GM23338 (cell line): ENCODE measurements around the gene NCK2. TPM values are rescaled to one million over a fixed set of nuclear protein-coding genes. Genes with fewer than 3 reads are reported as not detected.

Source experiments
- ATAC-seq: fragments of 200-7000 bp; cut with Tn5 transposase; 3 replicates; pipeline ENCODE4 v1.9.1; 2020
- DNase-seq: peaks from one replicate; pipeline ENCODE4 v3.0.0-alpha.2; 2015; ENCODE audit warnings: low spot score
- H2AFZ ChIP-seq: fragments of 200-600 bp; sonication (generic); 2 replicates; pipeline ENCODE4 v1.8.0; 2016; ENCODE audit warnings: antibody characterized with exemption, mild to moderate bottlenecking, moderate library complexity
- H3F3A ChIP-seq: fragments of 200-600 bp; sonication (generic); replicated peaks from 2 replicates; pipeline ENCODE4 v1.8.0; 2017; ENCODE audit warnings: antibody characterized with exemption, mixed run types, low read depth
- H3K27ac ChIP-seq: fragments of 200-600 bp; sonication (generic); 2 replicates; pipeline ENCODE4 v1.6.1; 2016; ENCODE audit warnings: low read depth
- H3K27me3 ChIP-seq: fragments of 200-600 bp; sonication (generic); 2 replicates; pipeline ENCODE4 v1.8.0; 2016; ENCODE audit warnings: mild to moderate bottlenecking, mixed run types, moderate library complexity; ENCODE audit not compliant: insufficient read depth
- H3K36me3 ChIP-seq: fragments of 200-600 bp; sonication (generic); 2 replicates; pipeline ENCODE4 v1.8.0; 2016; ENCODE audit warnings: mild to moderate bottlenecking; ENCODE audit not compliant: insufficient read depth
- H3K4me1 ChIP-seq: fragments of 200-600 bp; sonication (generic); 2 replicates; pipeline ENCODE4 v1.8.0; 2016; ENCODE audit warnings: mild to moderate bottlenecking, moderate library complexity; ENCODE audit not compliant: insufficient read depth
- H3K4me2 ChIP-seq: fragments of 200-600 bp; sonication (generic); 2 replicates; pipeline ENCODE4 v1.7.1; 2017; ENCODE audit warnings: mixed run types
- H3K4me3 ChIP-seq: fragments of 200-600 bp; sonication (generic); 2 replicates; pipeline ENCODE4 v1.6.1; 2016; ENCODE audit warnings: mixed run types
- H3K79me2 ChIP-seq: fragments of 200-600 bp; sonication (generic); replicated peaks from 2 replicates; pipeline ENCODE4 v1.8.0; 2017; ENCODE audit warnings: mild to moderate bottlenecking; ENCODE audit not compliant: insufficient read depth
- H3K9me2 ChIP-seq: fragments of 200-600 bp; sonication (generic); 2 replicates; pipeline ENCODE4 v1.8.0; 2017; ENCODE audit not compliant: insufficient read depth
- H4K20me1 ChIP-seq: fragments of 200-600 bp; sonication (generic); replicated peaks from 2 replicates; pipeline ENCODE4 v1.8.0; 2017; ENCODE audit warnings: mild to moderate bottlenecking; ENCODE audit not compliant: insufficient read depth
- H3K27ac Mint-ChIP-seq: 2 replicates; pipeline ENCODE4 v1.8.0; 2020; ENCODE audit warnings: inconsistent platforms, mild to moderate bottlenecking, moderate library complexity, mixed read lengths
- H3K27me3 Mint-ChIP-seq: 3 replicates; pipeline ENCODE4 v1.8.0; 2022; ENCODE audit warnings: low read depth, mild to moderate bottlenecking, moderate library complexity, mixed read lengths, inconsistent platforms; ENCODE audit not compliant: insufficient read depth, poor library complexity
- H3K36me3 Mint-ChIP-seq: 3 replicates; pipeline ENCODE4 v1.8.0; 2021; ENCODE audit warnings: low read depth, mild to moderate bottlenecking, inconsistent platforms, moderate library complexity, mixed read lengths
- H3K4me1 Mint-ChIP-seq: 3 replicates; pipeline ENCODE4 v1.8.0; 2020; ENCODE audit warnings: mild to moderate bottlenecking, inconsistent platforms, mixed read lengths
- H3K4me3 Mint-ChIP-seq: 3 replicates; pipeline ENCODE4 v1.8.0; 2021; ENCODE audit warnings: moderate library complexity, mild to moderate bottlenecking, inconsistent platforms, mixed read lengths
- H3K9me3 Mint-ChIP-seq: 3 replicates; pipeline ENCODE4 v1.8.0; 2020; ENCODE audit warnings: moderate library complexity, mild to moderate bottlenecking, inconsistent platforms, mixed read lengths
- CREB1 ChIP-seq: fragments of 250-450 bp; sonication (Bioruptor Pico); IDR thresholded peaks from 2 replicates; pipeline ENCODE4 v1.5.0; 2020; ENCODE audit warnings: low read depth, mild to moderate bottlenecking, moderate library complexity
- EZH2 ChIP-seq: fragments of 200-600 bp; sonication (generic); IDR thresholded peaks from one replicate; pipeline ENCODE4 v1.8.0; 2017; ENCODE audit warnings: antibody characterized with exemption, mild to moderate bottlenecking, low read depth; ENCODE audit not compliant: unreplicated experiment
- EZH2phosphoT487 ChIP-seq: fragments of 200-600 bp; sonication (generic); IDR thresholded peaks from one replicate; pipeline ENCODE4 v1.8.1; 2018; ENCODE audit warnings: antibody characterized with exemption; ENCODE audit not compliant: unreplicated experiment
- JUNB ChIP-seq: IDR thresholded peaks from one replicate; pipeline ENCODE4 v1.6.1; 2016; ENCODE audit warnings: antibody characterized with exemption; ENCODE audit not compliant: unreplicated experiment
- NANOG ChIP-seq: IDR thresholded peaks from 2 replicates; pipeline ENCODE4 v1.6.1; 2016; ENCODE audit warnings: antibody characterized with exemption, borderline replicate concordance
- POLR2AphosphoS5 ChIP-seq: IDR thresholded peaks from 2 replicates; pipeline ENCODE4 v1.6.1; 2016; ENCODE audit warnings: antibody characterized with exemption, low read depth
- STAT1 ChIP-seq: IDR thresholded peaks from one replicate; pipeline ENCODE4 v1.6.1; 2016; ENCODE audit warnings: antibody characterized with exemption; ENCODE audit not compliant: unreplicated experiment
- ZNF114 ChIP-seq: fragments of 250-450 bp; sonication (Bioruptor Pico); IDR thresholded peaks from 2 replicates; pipeline ENCODE4 v1.5.0; 2020; ENCODE audit warnings: mild to moderate bottlenecking, moderate library complexity
- ZNF331 ChIP-seq: fragments of 250-450 bp; sonication (Bioruptor Pico); IDR thresholded peaks from 2 replicates; pipeline ENCODE4 v1.5.0; 2020; ENCODE audit warnings: low read depth, mild to moderate bottlenecking, moderate library complexity
- polyA plus RNA-seq: library from polyadenylated mRNA; unstranded; fragments of >200 nt; fragmentation: Nextera tagmentation; extraction: Ambion mirVana; gene quantifications from 2 replicates; pipeline ENCODE4 v1.2.1, GENCODE V29; 2016
- total RNA-seq: library from RNA; depleted of rRNA; stranded (reverse); fragments of >200 nt; shearing (Covaris generic); gene quantifications from 2 replicates; pipeline ENCODE4 v1.2.3, GENCODE V29; 2014
- TF ChIP-seq, protein P1 (sequence below), 2 experiments: fragments of 200-600 bp in 1 of 2; sonication (generic) in 1 of 2; conservative IDR thresholded peaks; 2 replicates each; pipeline versions ENCODE4 v1.5.1 to v1.6.1; 2016 to 2017; ENCODE audit warnings: antibody characterized with exemption in 2 of 2, low read depth in 2 of 2, mild to moderate bottlenecking in 2 of 2, moderate library complexity in 1 of 2
- TF ChIP-seq, protein P2 (sequence below): IDR thresholded peaks from one replicate; pipeline ENCODE4 v1.6.1; 2018; ENCODE audit warnings: antibody characterized with exemption; ENCODE audit not compliant: unreplicated experiment
- TF ChIP-seq, protein P3 (sequence below): IDR thresholded peaks from 2 replicates; pipeline ENCODE4 v1.6.1; 2016; ENCODE audit warnings: antibody characterized with exemption
- TF ChIP-seq, protein P4 (sequence below): fragments of 250-450 bp; sonication (Bioruptor Pico); IDR thresholded peaks from 2 replicates; pipeline ENCODE4 v1.5.0; 2020; ENCODE audit warnings: mild to moderate bottlenecking, moderate library complexity

The NCK2 gene
- total and polyA plus RNA-seq, 2 experiments from 2014 or later = 26.9 to 59.9 TPM

DNA sequence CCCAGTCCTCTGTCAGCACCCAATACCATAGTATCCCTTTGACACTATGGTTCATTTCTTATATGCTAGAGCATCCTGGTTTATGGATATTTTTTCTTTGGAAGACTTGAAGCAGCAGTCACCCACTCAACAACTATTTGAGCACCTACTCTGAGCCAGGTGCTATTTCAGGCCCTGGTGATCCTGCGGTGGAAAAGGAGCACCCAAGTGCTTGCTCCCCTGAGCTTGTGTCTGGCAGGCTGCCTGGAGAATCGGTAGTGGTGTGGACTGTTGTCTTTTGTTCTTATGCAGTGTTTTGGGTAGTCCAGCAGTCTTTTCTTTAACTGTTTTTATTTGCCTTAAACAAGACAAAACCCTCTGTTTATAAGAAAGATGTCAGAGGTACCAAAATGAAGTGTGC is 28.9 kb downstream of the NCK2 start:
- H3K9me3 Mint-ChIP-seq = no peaks in the 10 kb centered on the region
- no peaks in the 10 kb centered on the region for H3K36me3 ChIP-seq
- H3K27me3 ChIP-seq = no peaks in the 10 kb centered on the region
- no peak overlapping the region; the same call in 2 of the 3 replicates for H3K4me3 Mint-ChIP-seq
- peaks cover 99% of the 10 kb centered on the region for H3K79me2 ChIP-seq
- no peaks in the 10 kb centered on the region; the same call in 2 of the 3 replicates for H3K36me3 Mint-ChIP-seq
- H3F3A ChIP-seq = no peaks in the 10 kb centered on the region
- H3K27ac Mint-ChIP-seq = no peak overlapping the region
- H3K27ac ChIP-seq = no peak overlapping the region
- no peak overlapping the region for H2AFZ ChIP-seq
- DNase-seq (no peak), ATAC-seq (no peak)
- no peaks in the 10 kb centered on the region for H3K9me2 ChIP-seq
- peaks cover 48% of the 10 kb centered on the region for H4K20me1 ChIP-seq
- no peak for TF ChIP-seq ZNF331 (CRISPR knock-in tag)
- no peak for TF ChIP-seq CREB1 (CRISPR knock-in tag)
- TF ChIP-seq STAT1 = no peak
- TF ChIP-seq, protein P1, sequence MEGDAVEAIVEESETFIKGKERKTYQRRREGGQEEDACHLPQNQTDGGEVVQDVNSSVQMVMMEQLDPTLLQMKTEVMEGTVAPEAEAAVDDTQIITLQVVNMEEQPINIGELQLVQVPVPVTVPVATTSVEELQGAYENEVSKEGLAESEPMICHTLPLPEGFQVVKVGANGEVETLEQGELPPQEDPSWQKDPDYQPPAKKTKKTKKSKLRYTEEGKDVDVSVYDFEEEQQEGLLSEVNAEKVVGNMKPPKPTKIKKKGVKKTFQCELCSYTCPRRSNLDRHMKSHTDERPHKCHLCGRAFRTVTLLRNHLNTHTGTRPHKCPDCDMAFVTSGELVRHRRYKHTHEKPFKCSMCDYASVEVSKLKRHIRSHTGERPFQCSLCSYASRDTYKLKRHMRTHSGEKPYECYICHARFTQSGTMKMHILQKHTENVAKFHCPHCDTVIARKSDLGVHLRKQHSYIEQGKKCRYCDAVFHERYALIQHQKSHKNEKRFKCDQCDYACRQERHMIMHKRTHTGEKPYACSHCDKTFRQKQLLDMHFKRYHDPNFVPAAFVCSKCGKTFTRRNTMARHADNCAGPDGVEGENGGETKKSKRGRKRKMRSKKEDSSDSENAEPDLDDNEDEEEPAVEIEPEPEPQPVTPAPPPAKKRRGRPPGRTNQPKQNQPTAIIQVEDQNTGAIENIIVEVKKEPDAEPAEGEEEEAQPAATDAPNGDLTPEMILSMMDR (conservative IDR thresholded peaks at IDR 0.05; ENCODE audit: low read depth in 2 of 2) = no peak
- TF ChIP-seq NANOG = no peak
- no peak for TF ChIP-seq EZH2
- TF ChIP-seq, protein P2, sequence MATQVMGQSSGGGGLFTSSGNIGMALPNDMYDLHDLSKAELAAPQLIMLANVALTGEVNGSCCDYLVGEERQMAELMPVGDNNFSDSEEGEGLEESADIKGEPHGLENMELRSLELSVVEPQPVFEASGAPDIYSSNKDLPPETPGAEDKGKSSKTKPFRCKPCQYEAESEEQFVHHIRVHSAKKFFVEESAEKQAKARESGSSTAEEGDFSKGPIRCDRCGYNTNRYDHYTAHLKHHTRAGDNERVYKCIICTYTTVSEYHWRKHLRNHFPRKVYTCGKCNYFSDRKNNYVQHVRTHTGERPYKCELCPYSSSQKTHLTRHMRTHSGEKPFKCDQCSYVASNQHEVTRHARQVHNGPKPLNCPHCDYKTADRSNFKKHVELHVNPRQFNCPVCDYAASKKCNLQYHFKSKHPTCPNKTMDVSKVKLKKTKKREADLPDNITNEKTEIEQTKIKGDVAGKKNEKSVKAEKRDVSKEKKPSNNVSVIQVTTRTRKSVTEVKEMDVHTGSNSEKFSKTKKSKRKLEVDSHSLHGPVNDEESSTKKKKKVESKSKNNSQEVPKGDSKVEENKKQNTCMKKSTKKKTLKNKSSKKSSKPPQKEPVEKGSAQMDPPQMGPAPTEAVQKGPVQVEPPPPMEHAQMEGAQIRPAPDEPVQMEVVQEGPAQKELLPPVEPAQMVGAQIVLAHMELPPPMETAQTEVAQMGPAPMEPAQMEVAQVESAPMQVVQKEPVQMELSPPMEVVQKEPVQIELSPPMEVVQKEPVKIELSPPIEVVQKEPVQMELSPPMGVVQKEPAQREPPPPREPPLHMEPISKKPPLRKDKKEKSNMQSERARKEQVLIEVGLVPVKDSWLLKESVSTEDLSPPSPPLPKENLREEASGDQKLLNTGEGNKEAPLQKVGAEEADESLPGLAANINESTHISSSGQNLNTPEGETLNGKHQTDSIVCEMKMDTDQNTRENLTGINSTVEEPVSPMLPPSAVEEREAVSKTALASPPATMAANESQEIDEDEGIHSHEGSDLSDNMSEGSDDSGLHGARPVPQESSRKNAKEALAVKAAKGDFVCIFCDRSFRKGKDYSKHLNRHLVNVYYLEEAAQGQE = no peak
- TF ChIP-seq POLR2AphosphoS5 = no peak
- TF ChIP-seq, protein P3, sequence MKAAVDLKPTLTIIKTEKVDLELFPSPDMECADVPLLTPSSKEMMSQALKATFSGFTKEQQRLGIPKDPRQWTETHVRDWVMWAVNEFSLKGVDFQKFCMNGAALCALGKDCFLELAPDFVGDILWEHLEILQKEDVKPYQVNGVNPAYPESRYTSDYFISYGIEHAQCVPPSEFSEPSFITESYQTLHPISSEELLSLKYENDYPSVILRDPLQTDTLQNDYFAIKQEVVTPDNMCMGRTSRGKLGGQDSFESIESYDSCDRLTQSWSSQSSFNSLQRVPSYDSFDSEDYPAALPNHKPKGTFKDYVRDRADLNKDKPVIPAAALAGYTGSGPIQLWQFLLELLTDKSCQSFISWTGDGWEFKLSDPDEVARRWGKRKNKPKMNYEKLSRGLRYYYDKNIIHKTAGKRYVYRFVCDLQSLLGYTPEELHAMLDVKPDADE = no peak
- no peak for TF ChIP-seq JUNB
- TF ChIP-seq, protein P4, sequence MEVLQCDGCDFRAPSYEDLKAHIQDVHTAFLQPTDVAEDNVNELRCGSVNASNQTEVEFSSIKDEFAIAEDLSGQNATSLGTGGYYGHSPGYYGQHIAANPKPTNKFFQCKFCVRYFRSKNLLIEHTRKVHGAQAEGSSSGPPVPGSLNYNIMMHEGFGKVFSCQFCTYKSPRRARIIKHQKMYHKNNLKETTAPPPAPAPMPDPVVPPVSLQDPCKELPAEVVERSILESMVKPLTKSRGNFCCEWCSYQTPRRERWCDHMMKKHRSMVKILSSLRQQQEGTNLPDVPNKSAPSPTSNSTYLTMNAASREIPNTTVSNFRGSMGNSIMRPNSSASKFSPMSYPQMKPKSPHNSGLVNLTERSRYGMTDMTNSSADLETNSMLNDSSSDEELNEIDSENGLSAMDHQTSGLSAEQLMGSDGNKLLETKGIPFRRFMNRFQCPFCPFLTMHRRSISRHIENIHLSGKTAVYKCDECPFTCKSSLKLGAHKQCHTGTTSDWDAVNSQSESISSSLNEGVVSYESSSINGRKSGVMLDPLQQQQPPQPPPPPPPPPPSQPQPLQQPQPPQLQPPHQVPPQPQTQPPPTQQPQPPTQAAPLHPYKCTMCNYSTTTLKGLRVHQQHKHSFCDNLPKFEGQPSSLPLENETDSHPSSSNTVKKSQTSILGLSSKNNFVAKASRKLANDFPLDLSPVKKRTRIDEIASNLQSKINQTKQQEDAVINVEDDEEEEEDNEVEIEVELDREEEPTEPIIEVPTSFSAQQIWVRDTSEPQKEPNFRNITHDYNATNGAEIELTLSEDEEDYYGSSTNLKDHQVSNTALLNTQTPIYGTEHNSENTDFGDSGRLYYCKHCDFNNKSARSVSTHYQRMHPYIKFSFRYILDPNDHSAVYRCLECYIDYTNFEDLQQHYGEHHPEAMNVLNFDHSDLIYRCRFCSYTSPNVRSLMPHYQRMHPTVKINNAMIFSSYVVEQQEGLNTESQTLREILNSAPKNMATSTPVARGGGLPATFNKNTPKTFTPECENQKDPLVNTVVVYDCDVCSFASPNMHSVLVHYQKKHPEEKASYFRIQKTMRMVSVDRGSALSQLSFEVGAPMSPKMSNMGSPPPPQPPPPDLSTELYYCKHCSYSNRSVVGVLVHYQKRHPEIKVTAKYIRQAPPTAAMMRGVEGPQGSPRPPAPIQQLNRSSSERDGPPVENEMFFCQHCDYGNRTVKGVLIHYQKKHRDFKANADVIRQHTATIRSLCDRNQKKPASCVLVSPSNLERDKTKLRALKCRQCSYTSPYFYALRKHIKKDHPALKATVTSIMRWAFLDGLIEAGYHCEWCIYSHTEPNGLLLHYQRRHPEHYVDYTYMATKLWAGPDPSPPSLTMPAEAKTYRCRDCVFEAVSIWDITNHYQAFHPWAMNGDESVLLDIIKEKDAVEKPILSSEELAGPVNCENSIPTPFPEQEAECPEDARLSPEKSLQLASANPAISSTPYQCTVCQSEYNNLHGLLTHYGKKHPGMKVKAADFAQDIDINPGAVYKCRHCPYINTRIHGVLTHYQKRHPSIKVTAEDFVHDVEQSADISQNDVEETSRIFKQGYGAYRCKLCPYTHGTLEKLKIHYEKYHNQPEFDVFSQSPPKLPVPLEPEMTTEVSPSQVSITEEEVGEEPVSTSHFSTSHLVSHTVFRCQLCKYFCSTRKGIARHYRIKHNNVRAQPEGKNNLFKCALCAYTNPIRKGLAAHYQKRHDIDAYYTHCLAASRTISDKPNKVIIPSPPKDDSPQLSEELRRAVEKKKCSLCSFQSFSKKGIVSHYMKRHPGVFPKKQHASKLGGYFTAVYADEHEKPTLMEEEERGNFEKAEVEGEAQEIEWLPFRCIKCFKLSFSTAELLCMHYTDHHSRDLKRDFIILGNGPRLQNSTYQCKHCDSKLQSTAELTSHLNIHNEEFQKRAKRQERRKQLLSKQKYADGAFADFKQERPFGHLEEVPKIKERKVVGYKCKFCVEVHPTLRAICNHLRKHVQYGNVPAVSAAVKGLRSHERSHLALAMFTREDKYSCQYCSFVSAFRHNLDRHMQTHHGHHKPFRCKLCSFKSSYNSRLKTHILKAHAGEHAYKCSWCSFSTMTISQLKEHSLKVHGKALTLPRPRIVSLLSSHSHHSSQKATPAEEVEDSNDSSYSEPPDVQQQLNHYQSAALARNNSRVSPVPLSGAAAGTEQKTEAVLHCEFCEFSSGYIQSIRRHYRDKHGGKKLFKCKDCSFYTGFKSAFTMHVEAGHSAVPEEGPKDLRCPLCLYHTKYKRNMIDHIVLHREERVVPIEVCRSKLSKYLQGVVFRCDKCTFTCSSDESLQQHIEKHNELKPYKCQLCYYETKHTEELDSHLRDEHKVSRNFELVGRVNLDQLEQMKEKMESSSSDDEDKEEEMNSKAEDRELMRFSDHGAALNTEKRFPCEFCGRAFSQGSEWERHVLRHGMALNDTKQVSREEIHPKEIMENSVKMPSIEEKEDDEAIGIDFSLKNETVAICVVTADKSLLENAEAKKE = no peak
- TF ChIP-seq ZNF114 (CRISPR knock-in tag) = no peak
- TF ChIP-seq EZH2phosphoT487 = no peak
- no peak overlapping the region for H3K4me2 ChIP-seq
- H3K4me3 ChIP-seq = no peak overlapping the region
- H3K27me3 Mint-ChIP-seq = peaks cover 10% of the 10 kb centered on the region
- peaks cover 43% of the 10 kb centered on the region for H3K4me1 ChIP-seq
- peaks cover 76% of the 10 kb centered on the region for H3K4me1 Mint-ChIP-seq
